GM12891 (cell line): ENCODE results near the gene USP40.

Experiments
- POLR2A ChIP-seq: IDR thresholded peaks from 2 replicates; pipeline ENCODE4 v1.6.1; 2011; ENCODE audit warnings: low read depth, low read length, control low read depth
- POLR2AphosphoS5 ChIP-seq: IDR thresholded peaks from 2 replicates; pipeline ENCODE4 v1.6.1; 2011; ENCODE audit warnings: low read depth, low read length, control low read depth
- POU2F2 ChIP-seq: IDR thresholded peaks from 2 replicates; pipeline ENCODE4 v1.6.1; 2011; ENCODE audit warnings: low read depth, mild to moderate bottlenecking, control low read depth, low read length, moderate library complexity
- SPI1 ChIP-seq: IDR thresholded peaks from 2 replicates; pipeline ENCODE4 v1.6.1; 2011; ENCODE audit warnings: low read depth, low read length, control low read depth
- TAF1 ChIP-seq: IDR thresholded peaks from 2 replicates; pipeline ENCODE4 v1.6.1; 2011; ENCODE audit warnings: low read depth, low read length, control low read depth

GRCh38 chr2:233457356-233457755, 109.2 kb downstream of the USP40 start:
- TF ChIP-seq POLR2A (no peak), POLR2AphosphoS5 (no peak), TAF1 (no peak), SPI1 (no peak), POU2F2 (no peak)
